Activated B cell treated with CpG ODN at 0.5 μM for 24 hours (primary cell): ENCODE results near the gene RCC1. TPM values are rescaled to one million over a fixed set of nuclear protein-coding genes. Genes with fewer than 3 reads are reported as not detected.

Experiments
- ATAC-seq: fragments of 200-7000 bp; cut with Tn5 transposase; one replicate; pipeline ENCODE4 v1.10.0; 2021; ENCODE audit warnings: low read depth, mild to moderate bottlenecking, moderate library complexity
- CTCF ChIA-PET: fragments of 350-600 bp; sonication (Branson Sonifier 250); formaldehyde crosslinking; loops from one replicate; lab custom pipeline; 2021; ENCODE audit warnings: antibody characterized with exemption; lab: Charles Lee
- POLR2A ChIA-PET: fragments of 350-600 bp; sonication (Branson Sonifier 250); formaldehyde crosslinking; loops from one replicate; lab custom pipeline; 2021; ENCODE audit warnings: antibody characterized with exemption; lab: Charles Lee
- DNase-seq: peaks from one replicate; pipeline ENCODE4 v3.0.0; 2022
- H3K27ac Mint-ChIP-seq: one replicate; pipeline ENCODE4 v1.8.0; 2020; ENCODE audit warnings: mixed read lengths
- H3K27me3 Mint-ChIP-seq: one replicate; pipeline ENCODE4 v1.8.0; 2021; ENCODE audit warnings: mixed read lengths
- H3K36me3 Mint-ChIP-seq: one replicate; pipeline ENCODE4 v1.8.0; 2021; ENCODE audit warnings: low read depth, mixed read lengths
- H3K4me1 Mint-ChIP-seq: one replicate; pipeline ENCODE4 v1.8.0; 2021; ENCODE audit warnings: mixed read lengths
- H3K4me3 Mint-ChIP-seq: one replicate; pipeline ENCODE4 v1.8.0; 2020; ENCODE audit warnings: mild to moderate bottlenecking, mixed read lengths
- H3K9me3 Mint-ChIP-seq: one replicate; pipeline ENCODE4 v1.8.0; 2020; ENCODE audit warnings: mixed read lengths
- CTCF ChIP-seq: fragments of 200-600 bp; IDR thresholded peaks from one replicate; pipeline ENCODE4 v1.8.0; 2022; ENCODE audit warnings: antibody characterized with exemption, mild to moderate bottlenecking
- intact Hi-C: fragments of 100-400 bp; cut with micrococcal nuclease; formaldehyde crosslinking; loops from one replicate; pipeline ENCODE4 v1.15.1; 2024
- total RNA-seq: library from RNA; stranded (reverse); gene quantifications from 2 replicates; pipeline ENCODE4 v1.2.3, GENCODE V29; 2022

Gene RCC1
- total RNA-seq, 1 donor from 2014 or later, result 47.5 TPM

GRCh38 chr1:28516518-28516956 is 10.7 kb downstream of the RCC1 start:
- CTCF ChIA-PET, result interaction anchor here (0.9 to 2.7 kb wide), 3 partner anchors 9 to 360 kb away, joined by 3 to 13 read pairs (median 8); no protein-coding TSS in a partner anchor
- POLR2A ChIA-PET, result interaction anchor here (0.7 to 5.9 kb wide), 9 partner anchors 9 to 368 kb away, joined by 3 to 85 read pairs (median 6); partner anchors contain the start of genes RCC1 and RNU11
- Mint-ChIP-seq H3K27ac (peak overlapping the region; percentile 62), H3K36me3 (peaks cover 39% of the 10 kb centered on the region), H3K4me3 (peak overlapping the region; percentile 5), H3K4me1 (peaks cover 29% of the 10 kb centered on the region), H3K27me3 (no peaks in the 10 kb centered on the region), H3K9me3 (no peaks in the 10 kb centered on the region)
- intact Hi-C loops, result loop anchor here (5.0 kb wide), 2 partner anchors 241 to 271 kb away; no protein-coding TSS in a partner anchor
- TF ChIP-seq CTCF, result no peak
- ATAC-seq (no peak), DNase-seq (no peak)

DNA sequence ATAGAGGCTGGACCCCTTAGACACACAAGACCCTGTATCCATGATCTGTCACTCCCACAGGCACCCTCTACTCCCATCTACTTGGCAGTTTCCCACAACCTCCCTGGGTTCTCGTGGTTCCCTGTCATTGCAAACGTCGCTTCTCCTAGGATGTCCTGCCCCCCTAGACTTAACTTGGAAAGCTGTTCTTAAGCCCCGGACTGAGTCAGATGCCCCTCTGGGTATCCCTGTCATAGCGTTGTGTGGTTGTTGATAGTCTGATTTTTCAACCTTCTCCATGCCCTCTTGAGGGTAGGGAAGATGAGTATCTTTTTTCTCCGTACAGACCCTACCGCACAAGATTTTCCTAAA is 11.8 kb downstream of the RCC1 start:
- peak overlapping the region; percentile 62 for H3K27ac Mint-ChIP-seq
- peaks cover 34% of the 10 kb centered on the region for H3K36me3 Mint-ChIP-seq
- ATAC-seq, result no peak
- peak; percentile 24 for DNase-seq
- H3K4me3 Mint-ChIP-seq, result peak overlapping the region; percentile 86
- no peaks in the 10 kb centered on the region for H3K27me3 Mint-ChIP-seq
- H3K4me1 Mint-ChIP-seq, result peaks cover 30% of the 10 kb centered on the region
- ChIA-PET CTCF (interaction anchor here (1.7 to 2.7 kb wide), 3 partner anchors 10 to 359 kb away, joined by 8 to 13 read pairs (median 9); no protein-coding TSS in a partner anchor), POLR2A (interaction anchor here (1.1 to 5.9 kb wide), 5 partner anchors 10 to 85 kb away, joined by 3 to 85 read pairs (median 6); partner anchors contain the start of gene RCC1)
- intact Hi-C loops, result loop anchor here (5.0 kb wide), 2 partner anchors 240 to 270 kb away; no protein-coding TSS in a partner anchor
- H3K9me3 Mint-ChIP-seq, result no peaks in the 10 kb centered on the region
- TF ChIP-seq CTCF, result no peak

DNA sequence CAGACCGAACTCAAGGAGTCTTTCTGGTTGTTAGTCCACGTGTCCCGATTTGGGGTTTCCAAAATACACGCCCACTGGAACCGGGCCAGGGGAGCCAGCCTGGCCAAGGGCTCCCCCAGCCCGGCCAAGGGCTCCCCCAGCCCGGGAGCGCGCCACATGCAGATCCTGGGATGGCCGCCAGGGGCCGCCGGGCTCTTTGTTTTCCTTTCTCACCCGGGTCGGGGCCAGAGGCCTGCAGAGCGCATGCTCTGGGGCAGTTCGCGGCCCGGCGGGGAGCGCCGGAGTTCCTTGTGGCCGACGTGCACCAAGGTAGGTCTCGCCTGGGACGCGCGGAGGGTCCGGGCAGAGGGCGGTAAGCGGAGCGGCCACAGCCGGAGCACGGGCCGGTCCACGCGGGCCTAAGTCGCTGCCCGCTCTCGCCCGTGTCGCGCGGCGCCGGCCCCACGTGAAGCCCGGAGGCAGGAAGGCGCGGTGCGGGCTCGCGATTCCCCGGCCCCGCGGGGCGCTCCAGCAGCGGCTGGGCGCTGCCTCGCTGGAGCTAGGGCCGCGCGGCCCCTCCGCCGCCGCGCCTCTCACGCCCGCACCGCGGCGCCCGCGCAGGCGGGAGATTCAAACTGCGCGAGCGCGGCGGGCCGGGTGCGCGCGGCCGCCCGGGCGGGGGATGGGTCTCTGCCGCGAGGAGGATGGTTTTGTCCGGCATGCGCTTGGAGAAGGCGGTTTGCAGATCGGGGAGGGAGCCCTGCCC is 12.3 kb downstream of the RCC1 start:
- intact Hi-C loops, result loop anchor here (1.0 to 5.0 kb wide), 8 partner anchors 12 to 359 kb away; partner anchors contain the start of genes RCC1, TAF12 and TRNAU1AP
- Mint-ChIP-seq H3K27ac (peak overlapping the region; percentile 73), H3K36me3 (peaks cover 30% of the 10 kb centered on the region), H3K9me3 (no peaks in the 10 kb centered on the region), H3K4me3 (peak overlapping the region; percentile 90), H3K27me3 (no peaks in the 10 kb centered on the region), H3K4me1 (peaks cover 28% of the 10 kb centered on the region)
- CTCF ChIA-PET, result interaction anchor here (0.6 to 2.7 kb wide), 8 partner anchors 10 to 358 kb away, joined by 3 to 13 read pairs (median 6); no protein-coding TSS in a partner anchor
- no peak for TF ChIP-seq CTCF
- POLR2A ChIA-PET, result interaction anchor here (1.0 to 5.9 kb wide), 8 partner anchors 11 to 130 kb away, joined by 3 to 85 read pairs (median 6); partner anchors contain the start of genes RCC1, RNU11 and TAF12
- DNase-seq (peak; percentile 89), ATAC-seq (peak; percentile 88)

GRCh38 chr1:28518745-28519341 is 13.0 kb downstream of the RCC1 start:
- no peak for ATAC-seq
- H3K36me3 Mint-ChIP-seq, result peaks cover 28% of the 10 kb centered on the region
- H3K4me3 Mint-ChIP-seq, result peak overlapping the region; percentile 90
- H3K27me3 Mint-ChIP-seq, result no peaks in the 10 kb centered on the region
- intact Hi-C loops, result loop anchor here (1.0 to 5.0 kb wide), 8 partner anchors 13 to 358 kb away; partner anchors contain the start of genes RCC1, TAF12 and TRNAU1AP
- DNase-seq, result no peak
- peak overlapping the region; percentile 73 for H3K27ac Mint-ChIP-seq
- no peaks in the 10 kb centered on the region for H3K9me3 Mint-ChIP-seq
- peaks cover 28% of the 10 kb centered on the region for H3K4me1 Mint-ChIP-seq
- POLR2A ChIA-PET, result interaction anchor here (1.0 to 5.9 kb wide), 6 partner anchors 11 to 129 kb away, joined by 3 to 85 read pairs (median 6); partner anchors contain the start of genes RCC1, RNU11 and TAF12
- CTCF ChIA-PET, result interaction anchor here (0.6 to 2.7 kb wide), 6 partner anchors 11 to 358 kb away, joined by 3 to 13 read pairs (median 6); no protein-coding TSS in a partner anchor
- TF ChIP-seq CTCF, result no peak
